ENCODE data around the gene TPPP. TPM values are rescaled to one million over a fixed set of nuclear protein-coding genes. Genes with fewer than 3 reads are reported as not detected.

Gene TPPP
- total and polyA plus RNA-seq, 8 donors: 6.7 to 14.4 (median 8.6) TPM

- peaks cover 0 to 10% of the 10 kb centered on the region in 2 donors for H3K4me1 ChIP-seq
- no peaks in the 10 kb centered on the region for H3K27me3 ChIP-seq
- intact Hi-C loops (cut with DNase I): no loop called here
- DNase-seq (no peak), ATAC-seq (no peak)
- H3K36me3 ChIP-seq: peaks cover 0 to 40% of the 10 kb centered on the region in 2 donors
- no peak for TF ChIP-seq CTCF (IDR thresholded peaks at IDR 0.05)
- no peak overlapping the region for H3K4me3 ChIP-seq
- H3K27ac ChIP-seq: no peak overlapping the region
- H3K9me3 ChIP-seq: no peaks in the 10 kb centered on the region
Measured at GRCh38 chr5:618450-618849, 74.7 kb downstream of the TPPP start.

DNA sequence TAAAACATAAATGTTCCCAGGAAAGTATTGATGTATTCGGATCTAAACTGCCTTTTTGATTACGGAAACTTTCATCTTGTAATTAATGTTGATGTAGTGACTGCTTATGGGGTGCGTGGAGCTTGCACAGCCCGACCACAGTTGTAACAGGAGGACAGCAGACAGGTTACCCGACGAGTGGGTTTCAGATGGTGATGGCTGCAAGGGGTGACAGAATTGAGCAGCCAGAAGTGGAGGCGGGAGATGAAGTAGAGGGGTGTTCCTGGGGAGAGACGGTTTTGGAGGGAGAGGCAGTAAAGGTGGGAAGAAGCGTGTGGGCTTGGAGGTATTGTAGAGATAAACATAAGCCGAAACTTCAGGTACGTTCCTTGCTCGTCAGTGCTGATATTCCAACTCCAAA lies 75.3 kb downstream of the TPPP start:
- DNase-seq: no peak
- no peak for TF ChIP-seq CTCF (IDR thresholded peaks at IDR 0.05)
- no peak for ATAC-seq

DNA sequence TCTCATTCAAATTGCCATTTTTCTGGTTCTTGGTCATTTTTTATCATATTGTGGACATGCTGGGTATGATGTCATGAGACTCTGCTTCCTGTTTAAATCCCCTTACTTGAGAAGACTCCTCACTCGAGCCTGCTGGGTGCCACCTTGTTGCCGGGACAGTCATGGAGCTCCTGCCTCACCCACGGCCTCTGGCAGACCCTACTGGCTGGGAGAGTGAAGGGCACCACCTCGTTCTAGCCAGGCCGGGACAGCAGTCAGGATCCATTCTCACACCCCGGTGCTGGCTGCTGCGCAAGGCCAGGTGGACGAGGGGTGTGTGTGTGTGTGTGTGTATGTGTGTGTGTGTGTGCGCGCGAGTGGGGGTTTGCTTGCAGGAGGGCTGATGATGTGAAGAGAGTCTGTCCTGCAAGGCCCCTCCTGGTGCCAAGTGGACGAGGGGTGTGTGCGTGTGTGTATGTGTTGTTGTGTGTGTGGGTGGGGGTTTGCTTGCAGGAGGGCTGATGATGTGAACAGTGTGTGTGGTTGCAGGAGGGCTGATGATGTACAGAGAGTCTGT lies 76.6 kb downstream of the TPPP start:
- H3K4me3 ChIP-seq: no peak overlapping the region
- H3K27me3 ChIP-seq: no peaks in the 10 kb centered on the region
- intact Hi-C loops (cut with DNase I): no loop called here
- H3K9me3 ChIP-seq: no peaks in the 10 kb centered on the region
- H3K27ac ChIP-seq: no peak overlapping the region
- H3K4me1 ChIP-seq: peaks cover 0 to 14% of the 10 kb centered on the region in 2 donors
- TF ChIP-seq CTCF (IDR thresholded peaks at IDR 0.05): no peak
- DNase-seq: no peak
- peaks cover 0 to 28% of the 10 kb centered on the region in 2 donors for H3K36me3 ChIP-seq
- ATAC-seq: no peak

More for the DNA sequence above, 75.3 kb downstream of the TPPP start:
- no peaks in the 10 kb centered on the region for H3K27me3 ChIP-seq
- H3K27ac ChIP-seq: no peak overlapping the region
- H3K4me1 ChIP-seq: peaks cover 0 to 14% of the 10 kb centered on the region in 2 donors
- intact Hi-C loops (cut with DNase I): no loop called here
- no peaks in the 10 kb centered on the region for H3K9me3 ChIP-seq
- H3K4me3 ChIP-seq: no peak overlapping the region
- peaks cover 0 to 40% of the 10 kb centered on the region in 2 donors for H3K36me3 ChIP-seq

DNA sequence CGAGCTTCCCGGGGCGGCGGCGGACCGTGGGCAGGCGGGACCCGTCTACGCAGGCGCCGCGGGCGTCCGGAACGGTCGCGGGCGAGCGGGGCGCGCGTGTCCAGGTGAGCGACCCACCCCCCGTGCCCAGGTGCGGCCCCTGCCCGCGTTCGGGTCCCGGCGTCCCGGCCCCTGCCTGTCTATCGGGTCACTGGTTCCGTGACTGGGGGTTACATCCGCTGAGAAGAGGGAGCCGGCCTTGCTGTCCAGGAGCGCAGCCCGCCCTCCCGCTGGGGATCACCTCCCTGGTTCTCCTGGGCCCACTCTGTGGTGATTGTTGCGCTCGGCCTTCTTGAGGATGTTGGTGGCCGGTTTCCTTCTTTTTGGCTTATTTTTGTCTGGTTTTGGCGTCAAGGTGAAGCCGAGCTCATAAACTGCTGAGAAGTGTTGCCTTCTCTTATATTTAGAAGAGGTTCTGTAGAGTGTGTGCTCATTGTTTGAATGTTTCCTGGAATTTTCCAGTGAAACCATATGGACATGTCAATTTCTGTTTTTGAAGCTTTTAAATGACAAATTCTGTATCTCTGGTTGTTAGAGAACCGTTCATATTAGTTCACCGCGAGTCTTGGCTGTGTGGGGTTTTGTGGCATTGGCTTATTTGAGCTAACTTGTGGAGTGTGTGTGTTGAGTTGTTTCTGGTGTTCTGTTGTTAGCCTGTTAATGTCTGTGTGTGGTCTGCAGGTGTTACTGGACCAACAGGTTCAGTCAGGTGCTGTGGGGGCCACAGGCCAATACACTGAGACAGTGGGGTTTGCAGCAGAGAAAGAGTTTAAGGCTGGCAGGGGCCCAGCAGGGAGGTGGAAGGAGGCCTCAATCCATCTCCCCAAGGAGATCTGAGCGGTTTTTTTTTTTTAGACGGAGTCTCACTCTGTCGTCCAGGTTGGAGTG lies 80.4 kb downstream of the TPPP start:
- H3K27ac ChIP-seq: peak overlapping the region in 1 of 2 donors; percentile 13

More for the DNA sequence above, 80.4 kb downstream of the TPPP start:
- Histone ChIP-seq H3K9me3 (no peaks in the 10 kb centered on the region), H3K27me3 (peaks cover 0 to 13% of the 10 kb centered on the region in 2 donors), H3K36me3 (no peaks in the 10 kb centered on the region), H3K4me3 (peak overlapping the region; percentile 78 to 88), H3K4me1 (peaks cover 0 to 14% of the 10 kb centered on the region in 2 donors)
- TF ChIP-seq CTCF (IDR thresholded peaks at IDR 0.05): no peak
- peak in 1 of 4 donors; percentile 44 for DNase-seq
- intact Hi-C loops (cut with DNase I): no loop called here
- ATAC-seq: peak; percentile 13

Measured in left lung (tissue), 10 donors.